Activated T-helper 1 cell treated with anti-CD3 and anti-CD28 coated beads, Interleukin-12 subunit alpha, Interleukin-12 subunit beta, Interleukin-2, Interleukin-4 antibody, amounts not matched to agents 30 ng/mL and 10 ng/mL and 1 ng/mL, durations not matched to agents 14 hours and 24 hours and 36 hours (primary cell): ENCODE data around the gene KCNK6. TPM values are rescaled to one million over a fixed set of nuclear protein-coding genes. Genes with fewer than 3 reads are reported as not detected.

Experiments
- DNase-seq: peaks from one replicate; pipeline ENCODE4 v3.0.0; 2021; ENCODE audit warnings: low spot score
- H3K27ac Mint-ChIP-seq: one replicate; pipeline ENCODE4 v1.8.0; 2021; ENCODE audit warnings: mild to moderate bottlenecking, mixed read lengths
- H3K27me3 Mint-ChIP-seq: one replicate; pipeline ENCODE4 v1.8.0; 2022; ENCODE audit warnings: mild to moderate bottlenecking, moderate library complexity, mixed read lengths; ENCODE audit not compliant: insufficient read depth
- H3K36me3 Mint-ChIP-seq: one replicate; pipeline ENCODE4 v1.8.0; 2021; ENCODE audit warnings: low read depth, mixed read lengths
- H3K4me1 Mint-ChIP-seq: one replicate; pipeline ENCODE4 v1.8.0; 2021; ENCODE audit warnings: low read depth, mixed read lengths
- H3K4me3 Mint-ChIP-seq: one replicate; pipeline ENCODE4 v1.8.0; 2021; ENCODE audit warnings: mild to moderate bottlenecking, moderate library complexity, mixed read lengths
- H3K9me3 Mint-ChIP-seq: one replicate; pipeline ENCODE4 v1.8.0; 2021; ENCODE audit warnings: mixed read lengths
- intact Hi-C: fragments of 100-400 bp; cut with micrococcal nuclease; formaldehyde crosslinking; loops from one replicate; pipeline ENCODE4 v1.15.1; 2024
- total RNA-seq: library from RNA; stranded (reverse); gene quantifications from 2 replicates; pipeline ENCODE4 v1.2.3, GENCODE V29; 2022

Gene KCNK6
- total RNA-seq, 1 donor from 2014 or later: 22.1 TPM

DNA sequence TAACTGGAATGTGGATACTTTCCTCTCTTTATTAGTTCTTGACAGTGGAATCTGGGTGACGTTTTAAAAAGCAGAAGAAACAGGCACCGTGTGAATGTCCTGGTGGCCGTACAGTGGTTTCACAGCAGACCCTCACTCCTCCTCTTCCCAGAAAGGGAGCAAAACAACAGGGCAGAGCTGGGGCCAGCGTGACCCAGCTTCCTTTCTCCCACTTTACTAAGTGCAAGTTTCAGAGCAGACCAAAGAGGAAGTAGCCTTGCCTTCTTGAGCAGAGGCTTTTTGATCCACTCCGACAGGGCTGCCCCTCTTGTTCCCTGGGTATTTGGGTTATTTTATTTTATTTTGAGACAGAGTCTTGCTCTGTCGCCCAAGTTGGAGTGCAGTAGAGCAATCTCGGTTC is 35.2 kb upstream of the KCNK6 start:
- no peak overlapping the region for H3K4me3 Mint-ChIP-seq
- H3K4me1 Mint-ChIP-seq: peaks cover 24% of the 10 kb centered on the region
- peaks cover 7% of the 10 kb centered on the region for H3K36me3 Mint-ChIP-seq
- H3K27me3 Mint-ChIP-seq: no peaks in the 10 kb centered on the region
- H3K9me3 Mint-ChIP-seq: no peaks in the 10 kb centered on the region
- DNase-seq: no peak
- intact Hi-C loops: no loop called here
- H3K27ac Mint-ChIP-seq: peak overlapping the region; percentile 67

DNA sequence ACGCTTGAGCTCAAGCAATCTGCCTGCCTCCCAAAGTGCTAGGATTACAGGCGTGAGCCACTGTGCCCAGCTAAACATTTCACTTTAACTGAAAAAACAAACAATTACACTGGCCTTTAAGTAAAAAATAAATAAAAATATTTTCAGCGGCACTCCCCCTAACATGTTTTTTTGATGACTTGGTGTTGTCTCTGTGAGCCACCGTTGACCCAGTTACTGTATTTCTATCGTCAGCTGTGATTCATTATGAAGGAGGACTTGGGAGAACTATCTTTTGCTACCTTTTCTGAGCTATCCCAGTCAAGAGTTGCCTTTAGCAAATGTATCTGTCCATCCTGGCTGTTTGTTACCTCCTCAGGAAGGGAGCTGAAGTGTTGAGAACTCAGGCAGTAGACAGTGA is 34.1 kb upstream of the KCNK6 start:
- H3K27ac Mint-ChIP-seq: no peak overlapping the region
- no peak overlapping the region for H3K4me3 Mint-ChIP-seq
- no peaks in the 10 kb centered on the region for H3K27me3 Mint-ChIP-seq
- intact Hi-C loops: no loop called here
- H3K9me3 Mint-ChIP-seq: no peaks in the 10 kb centered on the region
- DNase-seq: no peak
- peaks cover 22% of the 10 kb centered on the region for H3K4me1 Mint-ChIP-seq
- H3K36me3 Mint-ChIP-seq: peaks cover 6% of the 10 kb centered on the region

DNA sequence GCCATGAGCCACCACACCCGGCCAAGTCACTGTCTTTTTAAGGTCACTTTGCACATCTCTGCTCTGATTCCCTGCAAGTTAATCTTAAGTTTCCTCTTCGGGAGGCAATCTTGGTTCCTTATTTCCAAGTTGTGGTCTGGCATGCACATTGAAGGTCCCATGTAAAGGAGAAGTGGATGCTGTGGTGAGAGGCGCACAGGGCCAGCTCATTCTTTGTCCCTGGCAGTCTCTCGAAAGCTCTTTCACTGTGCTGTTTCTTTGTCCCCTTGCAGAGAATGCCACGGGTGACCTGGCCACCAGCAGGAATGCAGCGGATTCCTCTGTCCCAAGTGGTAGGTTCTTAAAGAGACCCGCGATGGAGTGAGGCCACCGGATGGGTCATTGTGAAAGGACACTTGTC is 32.0 kb upstream of the KCNK6 start:
- Mint-ChIP-seq H3K36me3 (peaks cover 8% of the 10 kb centered on the region), H3K4me1 (peaks cover 5% of the 10 kb centered on the region), H3K27me3 (no peaks in the 10 kb centered on the region), H3K4me3 (no peak overlapping the region), H3K27ac (no peak overlapping the region), H3K9me3 (no peaks in the 10 kb centered on the region)
- no peak for DNase-seq
- intact Hi-C loops: no loop called here

DNA sequence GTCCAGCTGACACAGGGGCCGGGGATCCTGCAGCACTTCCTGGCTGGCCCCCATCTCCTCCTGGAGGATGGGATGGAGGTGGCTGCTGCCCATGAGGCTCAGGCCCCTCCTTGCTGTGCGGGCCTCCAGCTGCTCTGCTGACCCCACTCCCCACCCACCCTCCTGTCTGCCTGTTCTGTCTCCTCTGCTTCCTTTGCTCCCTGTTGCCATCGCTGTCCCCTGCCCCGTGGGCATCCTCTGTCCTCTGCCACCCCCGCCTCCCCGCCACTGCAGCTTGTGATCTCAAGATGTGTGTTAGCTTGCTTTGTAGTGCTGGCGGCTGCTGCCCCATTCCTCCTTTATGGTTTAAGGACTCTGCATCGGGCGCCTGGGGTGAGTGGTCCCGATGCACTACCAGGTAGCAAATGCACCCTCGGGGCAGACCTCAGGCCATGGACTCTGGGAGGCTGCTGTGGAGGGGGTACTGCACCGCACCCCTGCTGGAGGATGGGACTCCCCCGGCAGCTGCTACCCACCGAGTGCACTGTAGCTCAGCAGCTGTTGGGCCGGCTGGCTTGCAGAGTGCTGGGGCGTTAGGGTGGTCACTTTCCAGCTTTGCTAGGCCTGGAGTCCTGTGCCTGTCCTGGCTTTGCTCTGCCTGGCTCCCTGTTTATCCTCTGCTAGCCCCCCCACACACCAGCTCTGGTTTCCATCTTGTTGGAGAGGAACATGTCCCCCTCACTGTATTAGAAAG is 31.4 kb upstream of the KCNK6 start:
- peaks cover 8% of the 10 kb centered on the region for H3K36me3 Mint-ChIP-seq
- no peak overlapping the region for H3K27ac Mint-ChIP-seq
- intact Hi-C loops: no loop called here
- no peaks in the 10 kb centered on the region for H3K9me3 Mint-ChIP-seq
- peaks cover 4% of the 10 kb centered on the region for H3K4me1 Mint-ChIP-seq
- no peak for DNase-seq
- H3K27me3 Mint-ChIP-seq: no peaks in the 10 kb centered on the region
- H3K4me3 Mint-ChIP-seq: no peak overlapping the region

DNA sequence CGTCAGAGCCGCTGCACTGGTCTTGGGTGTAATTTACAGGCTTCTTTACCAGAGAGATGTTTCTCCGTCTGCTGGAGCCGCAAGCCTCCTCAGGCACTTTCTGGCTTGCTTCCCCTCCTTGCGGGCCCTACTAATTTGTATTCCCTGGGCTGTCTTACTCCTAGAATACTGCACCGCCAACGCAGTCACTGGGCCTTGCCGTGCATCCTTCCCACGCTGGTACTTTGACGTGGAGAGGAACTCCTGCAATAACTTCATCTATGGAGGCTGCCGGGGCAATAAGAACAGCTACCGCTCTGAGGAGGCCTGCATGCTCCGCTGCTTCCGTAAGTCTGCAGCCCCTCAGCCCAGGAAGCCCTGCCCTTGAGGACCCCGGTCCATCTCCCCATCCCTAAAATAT is 29.7 kb upstream of the KCNK6 start:
- Mint-ChIP-seq H3K27ac (no peak overlapping the region), H3K4me3 (no peak overlapping the region), H3K36me3 (peaks cover 4% of the 10 kb centered on the region), H3K27me3 (no peaks in the 10 kb centered on the region), H3K4me1 (no peaks in the 10 kb centered on the region), H3K9me3 (no peaks in the 10 kb centered on the region)
- intact Hi-C loops: no loop called here
- DNase-seq: no peak

DNA sequence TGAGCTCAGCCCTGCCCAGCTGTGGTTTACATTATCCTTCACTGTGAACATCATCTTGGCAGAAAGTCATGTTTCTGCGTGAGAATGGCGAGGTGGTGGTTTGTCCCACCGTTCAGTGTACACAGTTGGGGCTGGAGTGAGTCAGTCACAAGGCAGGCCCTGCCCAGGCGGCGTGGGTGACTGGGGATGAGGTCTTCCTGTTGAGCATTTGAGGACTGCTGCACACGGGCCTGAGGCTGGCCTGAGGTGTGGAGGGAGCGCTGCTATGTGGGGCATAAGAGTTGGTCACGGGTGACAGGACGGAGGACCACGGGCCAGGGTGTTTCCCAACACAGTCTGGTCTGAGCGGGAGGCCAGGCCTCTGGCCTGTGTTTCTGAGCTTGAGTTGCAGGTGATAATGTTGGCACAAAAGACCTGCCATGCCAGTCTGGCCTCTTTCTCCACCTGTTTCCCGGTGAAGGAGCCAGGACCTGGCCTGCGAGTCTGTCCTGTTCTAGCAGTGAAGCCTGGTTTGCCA is 29.0 kb upstream of the KCNK6 start:
- peaks cover 4% of the 10 kb centered on the region for H3K36me3 Mint-ChIP-seq
- H3K9me3 Mint-ChIP-seq: no peaks in the 10 kb centered on the region
- no peak overlapping the region for H3K27ac Mint-ChIP-seq
- no peaks in the 10 kb centered on the region for H3K27me3 Mint-ChIP-seq
- DNase-seq: no peak
- H3K4me3 Mint-ChIP-seq: no peak overlapping the region
- intact Hi-C loops: no loop called here
- no peaks in the 10 kb centered on the region for H3K4me1 Mint-ChIP-seq

DNA sequence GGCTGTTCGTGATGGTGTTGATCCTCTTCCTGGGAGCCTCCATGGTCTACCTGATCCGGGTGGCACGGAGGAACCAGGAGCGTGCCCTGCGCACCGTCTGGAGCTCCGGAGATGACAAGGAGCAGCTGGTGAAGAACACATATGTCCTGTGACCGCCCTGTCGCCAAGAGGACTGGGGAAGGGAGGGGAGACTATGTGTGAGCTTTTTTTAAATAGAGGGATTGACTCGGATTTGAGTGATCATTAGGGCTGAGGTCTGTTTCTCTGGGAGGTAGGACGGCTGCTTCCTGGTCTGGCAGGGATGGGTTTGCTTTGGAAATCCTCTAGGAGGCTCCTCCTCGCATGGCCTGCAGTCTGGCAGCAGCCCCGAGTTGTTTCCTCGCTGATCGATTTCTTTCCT is 27.8 kb upstream of the KCNK6 start:
- intact Hi-C loops: no loop called here
- DNase-seq: no peak
- Mint-ChIP-seq H3K36me3 (peaks cover 4% of the 10 kb centered on the region), H3K9me3 (no peaks in the 10 kb centered on the region), H3K4me1 (no peaks in the 10 kb centered on the region), H3K27me3 (no peaks in the 10 kb centered on the region), H3K27ac (no peak overlapping the region), H3K4me3 (no peak overlapping the region)

DNA sequence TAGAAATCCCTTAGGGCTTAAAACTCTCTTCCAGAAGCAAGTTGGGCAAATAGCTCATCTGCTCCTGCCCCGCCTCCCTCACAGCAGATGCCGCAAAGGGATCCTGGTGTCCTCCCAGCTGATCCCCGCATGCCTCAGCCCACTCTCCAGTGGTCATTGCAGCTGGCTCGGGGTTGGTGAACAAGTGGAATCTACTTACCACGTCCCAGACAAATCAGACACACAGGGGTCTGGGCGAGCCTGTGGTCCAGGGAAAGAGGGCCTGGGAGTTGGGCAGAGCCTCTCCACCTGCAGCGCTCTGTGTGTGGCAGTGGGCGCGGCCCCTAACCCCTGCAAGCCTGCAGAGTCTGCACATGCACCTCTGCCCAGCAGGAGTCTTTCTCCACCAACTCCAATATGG is 26.4 kb upstream of the KCNK6 start:
- Mint-ChIP-seq H3K27me3 (no peaks in the 10 kb centered on the region), H3K36me3 (peaks cover 4% of the 10 kb centered on the region), H3K4me1 (no peaks in the 10 kb centered on the region), H3K4me3 (no peak overlapping the region), H3K27ac (no peak overlapping the region), H3K9me3 (no peaks in the 10 kb centered on the region)
- intact Hi-C loops: no loop called here
- DNase-seq: no peak

DNA sequence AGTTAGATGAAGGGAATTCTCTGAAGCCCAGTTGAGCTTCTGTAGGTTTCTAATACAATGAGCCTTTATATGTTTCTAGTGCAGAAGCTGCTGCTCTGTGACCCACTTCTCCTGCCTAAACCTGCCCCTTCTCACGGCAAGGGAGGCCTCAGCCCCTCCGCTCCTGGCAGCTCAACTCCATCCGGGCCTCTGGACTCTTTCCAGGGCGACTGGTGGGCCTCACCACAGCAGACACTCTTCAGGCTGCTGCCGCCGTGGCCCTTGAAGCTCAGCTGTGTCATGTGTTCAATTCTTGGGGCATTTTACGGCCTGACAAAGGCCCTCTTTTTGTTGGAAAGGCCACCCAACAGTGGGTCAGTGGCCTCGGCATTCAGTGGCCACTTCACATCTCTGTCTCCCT is 25.6 kb upstream of the KCNK6 start:
- intact Hi-C loops: no loop called here
- no peaks in the 10 kb centered on the region for H3K27me3 Mint-ChIP-seq

DNA sequence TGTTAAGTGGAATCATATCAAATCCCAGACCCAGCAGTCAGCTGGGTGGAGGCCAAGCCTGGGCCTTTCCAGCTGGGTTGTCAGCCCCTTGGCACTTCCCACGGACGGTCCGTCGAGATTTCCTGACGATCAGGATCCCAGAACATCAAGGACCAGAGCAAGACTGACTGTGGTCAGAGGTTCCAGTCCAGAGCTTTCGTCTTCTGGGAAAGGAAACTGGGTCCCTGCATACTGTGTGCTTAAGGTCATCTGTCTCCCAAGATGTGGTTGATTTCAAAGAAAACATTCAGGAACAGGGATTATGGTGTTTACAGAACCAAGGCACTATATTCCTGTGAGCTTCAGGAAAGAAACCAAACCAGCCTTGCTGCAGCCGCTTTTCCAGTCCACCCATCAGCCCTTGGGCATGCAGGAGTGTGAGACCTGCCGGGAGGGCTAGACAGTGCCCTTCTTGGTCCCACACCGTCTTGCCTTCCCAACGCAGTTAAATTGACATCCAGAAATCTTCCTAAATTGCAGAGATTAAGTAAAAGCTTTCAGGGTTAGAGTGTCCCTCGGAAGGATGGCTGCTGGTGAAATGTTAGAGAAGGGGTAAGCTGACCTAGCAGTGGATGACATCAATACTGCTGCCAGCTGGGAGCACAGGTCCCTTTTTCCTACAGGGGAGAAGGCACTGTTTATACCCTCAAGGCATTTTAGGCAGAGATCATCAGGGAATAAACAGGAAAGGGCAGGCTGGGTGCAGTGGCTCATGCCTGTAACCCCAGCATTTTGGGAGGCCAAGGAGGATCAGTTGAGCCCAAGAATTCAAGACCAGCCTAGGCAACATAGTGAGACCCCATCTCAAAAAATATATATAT is 20.6 kb upstream of the KCNK6 start:
- Mint-ChIP-seq H3K27me3 (no peaks in the 10 kb centered on the region), H3K36me3 (no peaks in the 10 kb centered on the region), H3K4me3 (no peak overlapping the region), H3K4me1 (no peaks in the 10 kb centered on the region), H3K27ac (no peak overlapping the region), H3K9me3 (no peaks in the 10 kb centered on the region)
- intact Hi-C loops: no loop called here
- DNase-seq: no peak

More for the DNA sequence above, 25.6 kb upstream of the KCNK6 start:
- H3K9me3 Mint-ChIP-seq: no peaks in the 10 kb centered on the region
- H3K4me1 Mint-ChIP-seq: no peaks in the 10 kb centered on the region
- no peak overlapping the region for H3K4me3 Mint-ChIP-seq
- H3K27ac Mint-ChIP-seq: no peak overlapping the region
- no peak for DNase-seq
- H3K36me3 Mint-ChIP-seq: peaks cover 4% of the 10 kb centered on the region

DNA sequence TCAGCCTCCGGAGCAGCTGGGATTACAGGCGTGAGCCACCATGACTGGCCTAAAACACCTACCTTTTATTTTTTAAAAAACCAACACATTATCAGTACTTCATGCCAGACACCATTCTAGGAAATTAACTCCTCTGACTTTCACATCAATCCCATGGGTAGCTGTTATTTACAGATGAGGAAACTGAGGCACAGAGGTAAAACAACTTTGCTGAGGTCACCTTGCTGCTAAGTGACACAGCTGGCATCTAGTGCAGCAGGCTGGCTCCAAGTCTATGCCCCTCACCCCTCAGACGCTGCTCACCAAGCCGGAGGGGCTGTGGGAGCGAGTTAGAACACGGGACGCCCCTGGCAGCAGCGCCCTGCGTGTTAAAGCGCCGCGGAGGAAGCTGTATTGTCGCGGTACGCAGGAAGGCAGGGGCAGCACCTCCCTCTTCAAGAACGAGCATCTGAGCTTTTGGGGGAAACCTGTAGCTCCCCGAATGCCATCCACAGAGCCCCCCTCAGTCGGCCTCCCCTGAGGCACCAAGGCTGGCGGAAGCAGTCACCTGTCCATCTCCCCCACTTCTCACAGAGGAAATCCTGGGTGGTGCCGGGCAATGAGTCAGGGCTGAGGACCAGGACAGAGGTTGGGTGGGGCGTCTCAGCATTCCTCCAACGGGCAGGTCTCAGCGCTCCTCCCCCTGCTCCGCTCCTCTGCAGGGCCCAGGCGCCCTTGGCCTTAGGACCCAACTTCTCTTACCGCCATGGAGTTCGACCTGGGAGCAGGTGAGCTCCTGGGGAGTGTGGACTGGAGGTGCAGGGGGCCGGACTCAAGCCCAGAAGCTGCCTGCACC is 15.9 kb upstream of the KCNK6 start, which contains the start of gene C19orf33:
TSS of gene C19orf33 (plus strand) at position 735 of the 835 bp plus-strand sequence. CDS start at position 746, 11 bp downstream.
- Mint-ChIP-seq H3K4me1 (no peaks in the 10 kb centered on the region), H3K36me3 (peaks cover 10% of the 10 kb centered on the region), H3K9me3 (no peaks in the 10 kb centered on the region), H3K27ac (no peak within 1 kb of the TSS), H3K4me3 (no peak within 1 kb of the TSS), H3K27me3 (no peaks in the 10 kb centered on the region)
- DNase-seq: no peak
- intact Hi-C loops: no loop called here

DNA sequence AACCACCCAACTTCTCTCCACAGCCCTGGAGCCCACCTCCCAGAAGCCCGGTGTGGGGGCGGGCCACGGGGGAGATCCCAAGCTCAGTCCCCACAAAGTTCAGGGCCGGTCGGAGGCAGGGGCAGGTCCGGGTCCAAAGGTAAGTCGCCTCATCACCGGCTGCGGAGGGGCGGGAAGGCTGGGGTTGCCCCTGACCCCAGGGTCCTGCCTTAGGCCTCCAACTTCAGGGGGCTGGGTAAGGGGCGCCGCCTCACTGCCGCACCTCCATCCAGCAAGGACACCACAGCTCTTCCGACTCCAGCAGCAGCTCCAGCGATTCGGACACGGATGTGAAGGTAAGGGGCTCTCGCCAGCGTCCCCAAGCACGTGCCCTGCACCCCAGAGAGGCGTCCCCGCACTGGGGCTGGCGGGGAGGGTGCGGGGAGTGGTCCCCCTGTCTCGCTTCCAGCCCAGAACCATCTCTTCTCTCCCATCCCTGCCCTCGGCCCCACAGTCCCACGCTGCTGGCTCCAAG is 15.2 kb upstream of the KCNK6 start:
- Mint-ChIP-seq H3K27me3 (no peaks in the 10 kb centered on the region), H3K4me3 (no peak overlapping the region), H3K9me3 (no peaks in the 10 kb centered on the region), H3K4me1 (no peaks in the 10 kb centered on the region), H3K27ac (no peak overlapping the region), H3K36me3 (peaks cover 10% of the 10 kb centered on the region)
- no peak for DNase-seq
- intact Hi-C loops: no loop called here
